Stimulated activated CD8-positive, alpha-beta memory T cell treated with anti-CD3 and anti-CD28 coated beads, Interleukin-4, amount 100 ng/mL, for 24 hours (primary cell): ENCODE results near the gene OTOF.

Experiments
- DNase-seq: peaks from one replicate; pipeline ENCODE4 v3.0.0-alpha.2; 2020; ENCODE audit warnings: low read depth

The OTOF gene

GRCh38 chr2:26477911-26478253 lies at the start of gene OTOF:
Gene OTOF (minus strand): TSS chr2:26478124.
- DNase-seq: no peak

DNA sequence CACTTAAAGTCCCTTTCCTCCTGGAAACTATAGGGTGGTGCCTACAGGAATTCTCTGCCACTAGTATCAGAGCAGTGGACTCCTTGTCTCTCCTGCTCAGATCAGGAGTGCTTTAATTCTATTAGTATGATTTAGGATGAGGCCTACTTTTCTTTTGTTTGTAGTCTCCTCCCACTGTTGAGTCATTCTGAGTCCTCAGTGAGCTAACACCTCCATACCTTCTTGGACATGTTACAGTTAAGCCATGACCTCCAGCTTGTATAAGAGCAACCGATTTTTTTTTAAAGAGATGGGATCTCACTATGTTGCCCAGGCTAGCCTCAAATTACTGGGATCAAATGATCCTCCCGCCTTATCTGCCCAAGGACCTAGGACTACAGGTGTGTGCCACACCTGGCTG lies 48.7 kb upstream of the OTOF start:
- DNase-seq: no peak

- no peak for DNase-seq
These were observed 48.2 kb upstream of the OTOF start for GRCh38 chr2:26526105-26526504.

- DNase-seq: no peak
These were observed 45.8 kb upstream of the OTOF start for GRCh38 chr2:26523750-26524149.

- DNase-seq: no peak
These were observed 44.8 kb upstream of the OTOF start for GRCh38 chr2:26522751-26523171.

GRCh38 chr2:26522325-26522724 lies 44.4 kb upstream of the OTOF start:
- DNase-seq: no peak

- DNase-seq: no peak
These were observed 43.9 kb upstream of the OTOF start for GRCh38 chr2:26521913-26522180.

DNA sequence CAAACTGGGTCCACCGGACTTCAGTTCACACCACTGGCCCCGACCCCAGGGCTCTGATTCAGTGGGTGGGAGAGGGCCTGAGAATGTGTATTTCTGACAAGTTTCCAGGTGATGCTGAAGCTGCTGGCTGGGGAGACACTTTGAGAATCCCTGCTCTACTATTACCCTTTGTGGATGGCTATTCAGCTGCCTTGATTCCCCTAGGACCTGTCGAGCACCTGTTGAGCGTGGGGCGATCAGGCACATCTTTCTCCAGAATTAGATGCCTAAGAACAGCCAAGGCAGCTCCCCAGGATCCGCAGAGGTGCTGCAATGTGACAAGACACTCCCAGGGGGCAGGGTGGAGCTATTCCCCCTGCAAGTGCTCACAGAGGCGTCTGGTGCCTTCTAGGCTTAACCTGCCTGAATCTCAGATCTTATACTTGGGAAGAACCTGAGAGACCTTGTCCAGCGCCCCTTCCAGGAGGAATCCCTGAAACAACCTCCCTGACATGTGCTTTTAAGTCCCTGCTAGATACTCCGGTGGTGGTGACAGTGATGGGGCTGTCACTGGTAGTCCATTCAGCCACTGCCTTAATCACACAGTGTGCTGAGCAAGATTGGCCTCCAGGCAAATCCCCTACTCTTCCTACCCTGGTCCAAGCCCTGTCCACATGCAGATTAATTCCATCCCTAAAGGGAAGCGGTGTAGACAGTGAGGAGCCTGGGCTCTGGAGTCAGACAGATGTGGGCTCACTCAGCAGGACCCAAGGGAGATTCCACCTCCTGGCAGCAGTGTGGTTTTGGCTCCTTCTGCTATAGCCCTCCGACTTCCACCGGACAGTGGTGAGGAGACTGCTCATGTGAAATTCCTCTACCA lies 43.4 kb upstream of the OTOF start:
- DNase-seq: no peak

GRCh38 chr2:26520148-26520449 lies 42.2 kb upstream of the OTOF start:
- DNase-seq: no peak

GRCh38 chr2:26519396-26520147 lies 41.6 kb upstream of the OTOF start:
- DNase-seq: no peak

DNA sequence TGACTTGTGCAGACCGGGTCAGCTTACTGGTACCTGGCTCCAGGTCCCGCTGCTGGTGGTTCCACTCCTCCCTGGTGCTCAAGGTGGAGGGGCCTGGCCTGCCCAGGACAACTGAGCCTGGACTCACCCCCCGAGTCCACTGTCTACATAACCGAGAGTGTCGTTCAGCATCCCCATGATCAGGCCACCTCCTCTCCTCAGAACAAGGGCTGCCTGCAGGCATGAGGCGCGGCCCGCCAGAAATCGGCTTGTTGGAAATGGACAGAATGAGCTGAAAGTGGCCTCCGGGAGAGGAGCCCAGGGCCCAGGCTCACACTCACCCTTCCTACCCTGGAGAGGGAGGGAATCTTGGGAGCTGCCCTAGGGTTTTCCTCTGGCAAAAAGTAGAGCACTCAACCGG lies 38.9 kb upstream of the OTOF start:
- no peak for DNase-seq

DNA sequence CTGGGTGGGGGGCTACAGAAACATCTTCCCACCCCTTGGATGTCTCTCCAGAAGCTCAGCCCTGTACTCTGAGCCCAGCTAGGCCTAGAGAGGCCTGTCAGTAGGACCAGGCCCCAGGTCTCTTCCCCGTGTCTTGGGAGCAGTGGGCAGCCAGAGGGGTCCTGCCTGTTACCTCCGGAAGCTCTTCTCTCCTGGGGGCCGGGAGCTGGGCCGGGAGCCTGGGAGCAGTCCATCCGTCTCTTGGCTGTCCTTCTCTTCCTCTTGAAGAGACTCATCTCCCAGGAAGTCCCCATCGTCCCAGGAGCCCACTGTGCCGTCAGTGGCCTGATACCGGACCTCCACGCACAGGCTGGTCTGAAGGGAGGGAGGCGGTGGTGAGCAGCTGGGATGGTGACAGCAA lies 38.3 kb upstream of the OTOF start:
- DNase-seq: no peak

DNA sequence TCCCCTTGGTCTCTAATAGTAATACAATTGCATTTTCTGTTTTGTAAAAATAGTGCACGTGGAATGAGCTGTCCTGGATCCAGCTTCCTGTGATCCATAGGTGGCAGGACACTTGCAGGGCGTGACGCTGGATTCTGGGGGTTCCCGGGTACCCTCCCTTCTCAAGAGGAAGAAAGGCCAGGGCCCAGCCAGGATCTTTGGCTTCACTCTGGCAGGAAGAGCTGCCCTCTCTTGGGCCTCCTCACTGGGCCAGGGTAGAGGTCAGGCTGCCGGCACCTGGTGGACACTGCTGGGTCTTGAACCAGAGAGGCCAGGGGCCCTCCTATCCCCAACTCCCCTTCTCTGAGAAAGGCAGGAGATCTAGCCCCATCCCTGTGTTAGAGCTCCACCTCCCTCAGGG lies 37.8 kb upstream of the OTOF start:
- DNase-seq: no peak

DNA sequence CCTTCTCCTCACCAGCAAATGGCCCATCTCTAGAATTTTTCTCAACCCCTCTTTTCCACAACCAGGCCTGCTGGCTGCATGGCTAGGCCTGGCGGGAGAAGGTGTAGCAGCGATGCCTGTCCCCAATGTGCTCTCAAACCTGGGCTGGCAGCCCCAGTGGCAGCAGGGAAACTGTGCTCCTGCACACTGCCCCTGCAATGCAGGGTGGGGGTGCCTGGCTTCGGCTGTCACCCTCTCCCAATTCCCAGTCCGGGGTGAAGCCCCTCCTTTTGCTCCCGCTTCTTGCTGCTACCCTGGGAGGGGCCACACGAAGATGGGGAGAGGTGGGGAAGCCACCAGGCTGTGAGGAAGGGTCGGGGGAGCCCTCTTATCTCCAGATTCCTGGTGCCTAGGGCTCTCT lies 36.1 kb upstream of the OTOF start:
- DNase-seq: no peak

GRCh38 chr2:26513261-26513660 lies 35.3 kb upstream of the OTOF start:
- no peak for DNase-seq

DNA sequence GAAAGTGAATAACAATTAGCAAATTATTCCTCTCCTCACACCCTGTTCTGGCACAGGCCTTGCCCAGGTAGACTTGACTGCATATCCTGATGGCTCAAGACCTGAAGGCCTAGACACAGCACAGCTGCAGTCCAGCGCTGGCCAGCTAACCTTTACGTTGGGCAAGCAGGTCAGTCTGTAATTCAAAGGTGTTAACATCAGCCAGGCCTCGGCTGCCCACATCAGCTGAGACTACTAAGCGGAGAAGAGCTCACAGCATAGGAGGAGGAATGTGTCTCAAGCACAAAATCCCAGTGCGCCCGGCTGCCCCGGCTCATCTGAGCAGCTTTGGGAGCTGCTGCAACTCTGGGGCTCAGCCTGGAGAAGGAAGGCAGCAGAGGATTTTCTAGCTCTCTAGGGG lies 33.5 kb upstream of the OTOF start:
- no peak for DNase-seq

DNA sequence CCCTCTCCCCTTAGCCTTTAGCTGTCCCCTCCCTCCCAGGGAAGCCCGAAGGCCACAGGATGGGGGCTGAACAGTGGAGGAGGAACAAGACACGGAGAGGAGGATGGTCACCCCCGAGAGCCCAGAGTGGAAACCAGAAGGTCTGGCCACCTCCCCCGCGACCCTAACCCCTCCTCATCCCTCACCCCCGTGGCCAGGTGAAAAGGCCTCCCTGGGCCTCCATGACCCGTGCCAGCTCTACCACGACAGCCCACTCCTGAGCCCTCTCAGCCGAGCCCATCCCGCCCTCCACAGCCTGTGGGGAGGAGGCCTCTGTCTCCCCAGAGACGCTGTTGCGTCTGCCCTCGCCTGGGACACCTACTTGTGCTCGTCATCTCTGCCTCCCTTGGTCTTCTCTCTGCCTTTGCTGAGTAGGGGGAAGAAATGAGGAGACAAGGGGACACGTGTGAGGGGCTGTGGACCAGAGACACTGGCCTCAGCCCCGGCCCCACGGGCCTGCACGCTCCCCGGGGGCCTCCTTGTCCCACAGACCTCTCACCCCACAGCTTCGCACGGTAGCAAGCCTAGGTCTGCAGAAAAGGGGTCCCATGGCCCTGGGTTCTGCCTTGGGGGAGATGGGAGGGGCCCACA lies 32.5 kb upstream of the OTOF start:
- DNase-seq: no peak

DNA sequence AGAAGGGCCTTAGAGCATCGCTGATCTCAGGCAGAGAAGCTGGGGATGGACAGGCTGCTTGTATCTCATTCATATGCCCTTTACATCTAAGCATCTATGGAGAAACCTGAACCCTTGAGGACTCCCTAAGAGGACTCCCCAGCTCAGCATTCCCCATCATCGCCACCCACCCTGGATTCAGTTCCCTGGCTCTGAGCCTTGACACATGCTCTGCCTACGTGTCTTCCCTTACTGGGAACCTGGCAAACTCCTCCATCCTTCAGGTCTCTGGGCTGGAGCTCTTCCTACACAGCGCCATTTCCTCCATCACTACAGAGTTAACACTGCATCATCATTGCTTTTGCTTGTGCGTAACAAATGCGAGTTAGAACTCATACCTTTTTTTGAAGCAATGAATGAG lies 31.2 kb upstream of the OTOF start:
- DNase-seq: no peak

GRCh38 chr2:26507932-26508331 lies 30.0 kb upstream of the OTOF start:
- DNase-seq: no peak

DNA sequence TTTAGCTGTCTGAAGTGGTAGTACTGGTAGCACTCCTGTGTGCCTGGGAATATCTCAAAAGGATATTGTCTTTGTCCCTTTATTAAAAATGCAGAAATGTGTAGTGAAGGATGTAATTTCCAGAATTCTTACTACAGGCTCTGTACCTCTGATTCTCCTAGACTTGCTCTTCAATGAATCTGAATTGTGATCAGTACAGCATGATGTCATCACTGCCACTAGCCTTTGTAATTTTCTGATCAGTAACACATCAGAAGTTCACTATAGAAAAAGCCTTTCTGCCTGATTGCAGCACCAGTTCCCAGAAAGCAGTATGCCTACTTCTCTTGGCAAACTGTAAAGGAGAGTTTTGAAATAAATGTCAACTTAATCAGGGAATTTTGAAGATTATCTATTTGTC lies 29.2 kb upstream of the OTOF start:
- no peak for DNase-seq

DNA sequence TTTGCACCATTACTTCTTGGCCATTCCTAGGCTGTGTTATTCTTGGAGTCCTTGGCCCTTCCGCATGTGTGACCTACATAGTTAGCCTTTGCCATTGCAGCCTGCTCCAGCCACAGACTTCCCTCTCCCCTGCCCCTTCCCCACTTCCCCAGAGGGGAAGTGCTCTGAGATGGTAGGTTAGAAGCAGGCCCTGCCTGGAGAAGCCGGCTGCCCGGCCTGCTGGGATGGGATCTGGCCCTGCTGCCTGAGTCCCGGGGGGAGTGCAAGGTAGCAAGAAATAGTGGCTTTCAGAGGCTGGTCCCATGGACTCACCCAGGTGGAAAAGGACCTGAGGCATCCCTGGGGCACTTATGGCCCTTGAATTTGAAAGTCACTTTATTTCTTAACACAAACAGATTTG lies 28.4 kb upstream of the OTOF start:
- DNase-seq: no peak

DNA sequence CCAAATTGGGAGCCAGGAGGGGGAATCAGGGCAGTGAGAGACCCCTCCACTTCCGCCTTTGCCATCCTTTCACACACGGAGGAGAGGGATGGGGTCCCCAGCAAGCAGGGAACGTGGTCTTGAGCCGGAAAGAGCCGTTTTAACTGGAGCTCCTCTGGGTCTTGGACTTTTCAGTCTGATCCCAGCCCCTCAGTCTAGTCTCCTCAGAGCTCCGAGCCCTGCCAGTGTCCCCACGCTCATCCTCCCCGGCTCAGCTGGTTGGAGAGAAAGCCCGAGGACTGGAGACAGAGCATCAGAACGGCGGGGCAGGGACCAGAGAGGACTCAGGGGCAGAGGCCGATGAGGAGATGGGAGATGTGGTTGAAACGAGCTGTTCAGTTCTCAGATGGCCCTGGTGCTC lies 26.1 kb upstream of the OTOF start:
- DNase-seq: no peak

DNA sequence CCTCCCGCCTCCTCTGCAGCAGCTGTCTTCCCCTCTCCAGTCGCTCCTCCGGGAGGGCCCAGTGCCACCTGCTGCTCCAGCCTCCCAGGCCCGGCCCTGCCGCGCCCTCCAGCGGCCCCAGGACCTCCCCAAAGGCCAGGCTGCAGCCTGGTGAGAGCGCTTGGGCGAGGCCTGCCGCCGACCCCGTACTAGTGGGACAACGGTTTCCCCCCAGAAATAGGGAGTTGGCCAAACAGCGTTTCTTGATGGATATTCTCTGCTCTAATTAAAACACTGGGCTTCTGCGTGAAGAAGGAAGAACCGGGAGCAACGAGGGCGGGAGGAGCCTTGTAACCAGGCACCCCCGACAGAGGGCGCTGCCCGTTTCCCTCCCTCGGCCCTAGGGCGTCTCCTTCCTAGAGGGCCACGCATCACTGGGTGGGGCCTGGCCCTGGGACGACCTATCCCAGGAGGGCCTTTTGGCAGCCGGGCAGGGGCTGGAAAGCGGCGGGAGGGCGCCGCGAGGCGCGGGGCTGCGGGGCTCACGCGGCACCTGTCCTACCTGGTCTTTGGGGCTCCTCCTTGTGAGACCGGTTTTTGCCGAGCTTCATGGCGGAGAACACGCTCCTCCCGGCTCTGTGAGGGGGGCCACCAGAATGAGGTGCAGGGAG lies 25.4 kb upstream of the OTOF start:
- peak; percentile 74 for DNase-seq
